Diencephalon (tissue), 1 donor: ENCODE data around the gene CXCL13. TPM values are rescaled to one million over a fixed set of nuclear protein-coding genes. Genes with fewer than 3 reads are reported as not detected.

Experiments used
- total RNA-seq: library from RNA; depleted of rRNA; stranded (reverse); fragments of >200 nt; gene quantifications from one replicate; pipeline ENCODE4 v1.2.3, GENCODE V29; 2014

CXCL13 gene
- not detected for total RNA-seq

GRCh38 chr4:77605210-77605902, at the start of gene CXCL13:
TSS of gene CXCL13 (plus strand) at chr4:77605820. CDS start at chr4:77605866, 46 bp downstream.

Other genes with a start within 250 kb of the CXCL13 start
- gene CNOT6L, start 213.5 kb downstream of the CXCL13 start, total RNA-seq: 46.4 TPM